ENCODE measurements around the gene SLC35F1.
"Not testable (repeated sequence)": the region's sequence is repeated elsewhere in the genome, so short reads cannot be mapped to it uniquely, and the experiment has no call there.

DNA sequence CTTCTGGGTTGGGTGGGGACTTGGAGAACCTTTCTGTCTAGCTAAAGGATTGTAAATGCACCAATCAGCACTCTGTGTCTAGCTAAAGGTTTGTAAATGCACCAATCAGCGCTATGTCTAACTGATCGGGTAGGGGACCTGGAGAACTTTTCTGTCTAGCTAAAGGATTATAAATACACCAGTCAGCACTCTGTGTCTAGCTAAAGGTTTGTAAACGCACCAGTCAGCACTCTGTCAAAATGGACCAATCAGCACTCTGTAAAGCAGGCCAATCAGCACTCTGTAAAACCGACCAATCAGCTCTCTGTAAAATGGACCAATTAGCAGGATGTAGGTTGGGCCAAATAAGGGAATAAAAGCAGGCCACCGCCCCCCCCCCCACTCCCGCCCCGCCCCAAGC is 58.7 kb downstream of the SLC35F1 start:
- TF ChIP-seq POLR2AphosphoS5 (IDR thresholded peaks at IDR 0.05; ENCODE audit: low read depth); GABPA (IDR thresholded peaks at IDR 0.05; ENCODE audit: low read depth); CTCF (IDR thresholded peaks at IDR 0.05; ENCODE audit: insufficient read depth, low read length): not testable (repeated sequence)

All from HL-60 (cell line).